HepG2 (cell line): ENCODE results near the gene PCGF2. TPM values are rescaled to one million over a fixed set of nuclear protein-coding genes. Genes with fewer than 3 reads are reported as not detected.

Experiments used
- HDAC1 ChIP-seq: sonication (generic); formaldehyde crosslinking; IDR thresholded peaks from 2 replicates; pipeline ENCODE4 v1.5.1; 2020; ENCODE audit warnings: mild to moderate bottlenecking, missing genetic modification reagents
- MIER2 ChIP-seq: IDR thresholded peaks from 2 replicates; pipeline ENCODE4 v1.6.1; 2016; ENCODE audit warnings: missing biosample characterization, missing genetic modification reagents
- SALL2 ChIP-seq: sonication (generic); formaldehyde crosslinking; IDR thresholded peaks from 2 replicates; pipeline ENCODE4 v1.8.1; 2023; ENCODE audit warnings: mild to moderate bottlenecking, missing genetic modification reagents, inconsistent platforms
- TBP ChIP-seq: sonication (generic); formaldehyde crosslinking; IDR thresholded peaks from 2 replicates; pipeline ENCODE4 v1.5.0; 2020; ENCODE audit warnings: missing genetic modification reagents
- ZNF180 ChIP-seq: sonication (generic); formaldehyde crosslinking; IDR thresholded peaks from 2 replicates; pipeline ENCODE4 v1.4.0; 2020; ENCODE audit warnings: low read depth, missing genetic modification reagents, borderline replicate concordance
- ZNF280B ChIP-seq: sonication (generic); formaldehyde crosslinking; IDR thresholded peaks from 2 replicates; pipeline ENCODE4 v1.5.0; 2020; ENCODE audit warnings: missing genetic modification reagents, mild to moderate bottlenecking, borderline replicate concordance
- ZNF318 ChIP-seq: sonication (generic); formaldehyde crosslinking; IDR thresholded peaks from 2 replicates; pipeline ENCODE4 v1.4.0; 2020; ENCODE audit warnings: mild to moderate bottlenecking, missing genetic modification reagents
- ZNF777 ChIP-seq: sonication (generic); formaldehyde crosslinking; IDR thresholded peaks from 2 replicates; pipeline ENCODE4 v1.4.0; 2020; ENCODE audit warnings: missing genetic modification reagents
- polyA plus RNA-seq, 8 experiments: library from polyadenylated mRNA; depleted of rRNA in 3 of 8; stranded (reverse) in 7 of 8; unstranded in 1 of 8; fragments of >200 nt; fragmentation: Illumina TruSeq in 4 of 8; extraction: Trizol in 4 of 8; gene quantifications; 2 replicates each; pipeline versions ENCODE4 v1.2.1 to v1.2.3, GENCODE V29; 2011 to 2016; ENCODE audit warnings: low read depth in 4 of 8, missing spikeins in 1 of 8, mixed read lengths in 1 of 8; ENCODE audit not compliant: insufficient read depth in 1 of 8
- total RNA-seq, 5 experiments: library from RNA; depleted of rRNA; stranded (reverse); fragments of >200 nt; fragmentation: Illumina TruSeq; extraction: Trizol; gene quantifications; 2 replicates each; pipeline ENCODE4 v1.2.3, GENCODE V29; 2016; ENCODE audit warnings: low read depth in 1 of 5
- TF ChIP-seq, protein P1 (sequence below): sonication (generic); formaldehyde crosslinking; IDR thresholded peaks from 2 replicates; pipeline ENCODE4 v1.4.0; 2020; ENCODE audit warnings: missing genetic modification reagents
- TF ChIP-seq, protein P2 (sequence below): sonication (generic); formaldehyde crosslinking; IDR thresholded peaks from 2 replicates; pipeline ENCODE4; 2020; ENCODE audit warnings: missing genetic modification reagents, mild to moderate bottlenecking, borderline replicate concordance

Gene PCGF2
- total and polyA plus RNA-seq, 2 of the 13 experiments (the other 11 are each of a cell fraction or from before 2014, with no cell fraction given), result 11.6 to 29.4 TPM

DNA sequence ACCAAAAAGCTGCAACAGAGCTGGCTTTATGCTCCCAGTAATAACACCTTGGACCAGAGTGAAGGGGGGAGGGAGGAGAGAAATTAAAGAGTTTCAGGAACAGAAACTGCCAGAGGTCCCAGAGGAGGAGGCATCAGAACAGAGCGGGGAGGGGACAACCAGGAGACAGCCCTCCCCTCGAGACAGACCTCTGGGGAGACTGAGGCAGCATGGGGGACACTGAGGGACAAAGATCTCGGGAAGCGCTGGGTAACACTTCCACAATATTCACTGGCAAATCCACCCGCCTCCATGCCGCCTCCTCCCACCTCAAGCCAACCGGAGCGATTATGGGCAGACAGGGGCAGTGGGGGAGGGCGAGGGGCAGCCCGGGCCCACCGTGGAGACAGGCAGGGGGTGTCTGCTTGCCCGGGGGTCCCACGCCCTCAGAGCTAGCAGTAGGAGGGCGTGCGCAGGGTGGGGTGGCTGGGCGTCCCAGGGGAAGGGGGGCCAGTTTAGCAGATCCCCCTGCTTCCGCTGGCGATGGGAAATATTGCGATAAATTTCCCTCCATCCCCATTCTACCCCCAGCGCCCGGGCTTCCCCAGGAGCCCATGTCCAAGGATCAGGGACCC is 1.2 kb downstream of the PCGF2 start (continued):
- TF ChIP-seq, protein P1, sequence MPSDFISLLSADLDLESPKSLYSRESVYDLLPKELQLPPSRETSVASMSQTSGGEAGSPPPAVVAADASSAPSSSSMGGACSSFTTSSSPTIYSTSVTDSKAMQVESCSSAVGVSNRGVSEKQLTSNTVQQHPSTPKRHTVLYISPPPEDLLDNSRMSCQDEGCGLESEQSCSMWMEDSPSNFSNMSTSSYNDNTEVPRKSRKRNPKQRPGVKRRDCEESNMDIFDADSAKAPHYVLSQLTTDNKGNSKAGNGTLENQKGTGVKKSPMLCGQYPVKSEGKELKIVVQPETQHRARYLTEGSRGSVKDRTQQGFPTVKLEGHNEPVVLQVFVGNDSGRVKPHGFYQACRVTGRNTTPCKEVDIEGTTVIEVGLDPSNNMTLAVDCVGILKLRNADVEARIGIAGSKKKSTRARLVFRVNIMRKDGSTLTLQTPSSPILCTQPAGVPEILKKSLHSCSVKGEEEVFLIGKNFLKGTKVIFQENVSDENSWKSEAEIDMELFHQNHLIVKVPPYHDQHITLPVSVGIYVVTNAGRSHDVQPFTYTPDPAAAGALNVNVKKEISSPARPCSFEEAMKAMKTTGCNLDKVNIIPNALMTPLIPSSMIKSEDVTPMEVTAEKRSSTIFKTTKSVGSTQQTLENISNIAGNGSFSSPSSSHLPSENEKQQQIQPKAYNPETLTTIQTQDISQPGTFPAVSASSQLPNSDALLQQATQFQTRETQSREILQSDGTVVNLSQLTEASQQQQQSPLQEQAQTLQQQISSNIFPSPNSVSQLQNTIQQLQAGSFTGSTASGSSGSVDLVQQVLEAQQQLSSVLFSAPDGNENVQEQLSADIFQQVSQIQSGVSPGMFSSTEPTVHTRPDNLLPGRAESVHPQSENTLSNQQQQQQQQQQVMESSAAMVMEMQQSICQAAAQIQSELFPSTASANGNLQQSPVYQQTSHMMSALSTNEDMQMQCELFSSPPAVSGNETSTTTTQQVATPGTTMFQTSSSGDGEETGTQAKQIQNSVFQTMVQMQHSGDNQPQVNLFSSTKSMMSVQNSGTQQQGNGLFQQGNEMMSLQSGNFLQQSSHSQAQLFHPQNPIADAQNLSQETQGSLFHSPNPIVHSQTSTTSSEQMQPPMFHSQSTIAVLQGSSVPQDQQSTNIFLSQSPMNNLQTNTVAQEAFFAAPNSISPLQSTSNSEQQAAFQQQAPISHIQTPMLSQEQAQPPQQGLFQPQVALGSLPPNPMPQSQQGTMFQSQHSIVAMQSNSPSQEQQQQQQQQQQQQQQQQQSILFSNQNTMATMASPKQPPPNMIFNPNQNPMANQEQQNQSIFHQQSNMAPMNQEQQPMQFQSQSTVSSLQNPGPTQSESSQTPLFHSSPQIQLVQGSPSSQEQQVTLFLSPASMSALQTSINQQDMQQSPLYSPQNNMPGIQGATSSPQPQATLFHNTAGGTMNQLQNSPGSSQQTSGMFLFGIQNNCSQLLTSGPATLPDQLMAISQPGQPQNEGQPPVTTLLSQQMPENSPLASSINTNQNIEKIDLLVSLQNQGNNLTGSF, result no peak
- TF ChIP-seq ZNF280B (CRISPR knock-in tag) (peak; percentile 27; the same call in 1 of the 2 replicates), MIER2 (CRISPR knock-in tag) (no peak), ZNF180 (CRISPR knock-in tag) (no peak), HDAC1 (CRISPR knock-in tag) (no peak), SALL2 (peak; percentile 32; the same call in 1 of the 2 replicates), ZNF777 (CRISPR knock-in tag) (no peak; the same call in 1 of the 2 replicates), TBP (CRISPR knock-in tag) (no peak), ZNF318 (CRISPR knock-in tag) (no peak)
- TF ChIP-seq, protein P2, sequence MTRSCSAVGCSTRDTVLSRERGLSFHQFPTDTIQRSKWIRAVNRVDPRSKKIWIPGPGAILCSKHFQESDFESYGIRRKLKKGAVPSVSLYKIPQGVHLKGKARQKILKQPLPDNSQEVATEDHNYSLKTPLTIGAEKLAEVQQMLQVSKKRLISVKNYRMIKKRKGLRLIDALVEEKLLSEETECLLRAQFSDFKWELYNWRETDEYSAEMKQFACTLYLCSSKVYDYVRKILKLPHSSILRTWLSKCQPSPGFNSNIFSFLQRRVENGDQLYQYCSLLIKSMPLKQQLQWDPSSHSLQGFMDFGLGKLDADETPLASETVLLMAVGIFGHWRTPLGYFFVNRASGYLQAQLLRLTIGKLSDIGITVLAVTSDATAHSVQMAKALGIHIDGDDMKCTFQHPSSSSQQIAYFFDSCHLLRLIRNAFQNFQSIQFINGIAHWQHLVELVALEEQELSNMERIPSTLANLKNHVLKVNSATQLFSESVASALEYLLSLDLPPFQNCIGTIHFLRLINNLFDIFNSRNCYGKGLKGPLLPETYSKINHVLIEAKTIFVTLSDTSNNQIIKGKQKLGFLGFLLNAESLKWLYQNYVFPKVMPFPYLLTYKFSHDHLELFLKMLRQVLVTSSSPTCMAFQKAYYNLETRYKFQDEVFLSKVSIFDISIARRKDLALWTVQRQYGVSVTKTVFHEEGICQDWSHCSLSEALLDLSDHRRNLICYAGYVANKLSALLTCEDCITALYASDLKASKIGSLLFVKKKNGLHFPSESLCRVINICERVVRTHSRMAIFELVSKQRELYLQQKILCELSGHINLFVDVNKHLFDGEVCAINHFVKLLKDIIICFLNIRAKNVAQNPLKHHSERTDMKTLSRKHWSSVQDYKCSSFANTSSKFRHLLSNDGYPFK, result no peak
